ENCODE data around the gene ZNF816.

ZNF816 gene

GRCh38 chr19:52991484-52991883 lies 28.8 kb upstream of the ZNF816 start:
- Histone ChIP-seq H3K79me2 (ENCODE audit: low read length) (no peaks in the 10 kb centered on the region), H3K27me3 (replicated peaks; ENCODE audit: insufficient read depth, low read length) (no peaks in the 10 kb centered on the region), H3K4me3 (ENCODE audit: low read length) (no peak overlapping the region), H3F3A (ENCODE audit: insufficient read depth, low read length) (no peaks in the 10 kb centered on the region), H3K4me2 (ENCODE audit: low read depth, low read length) (no peak overlapping the region), H3K9me3 (replicated peaks; ENCODE audit: insufficient read depth, low read length) (no peaks in the 10 kb centered on the region), H3K27ac (ENCODE audit: low read length) (no peak overlapping the region), H3K9ac (ENCODE audit: low read length) (no peak overlapping the region), H3K9me2 (replicated peaks; ENCODE audit: insufficient read depth, low read length) (no peaks in the 10 kb centered on the region), H3K4me1 (ENCODE audit: low read length) (no peaks in the 10 kb centered on the region), H4K20me1 (ENCODE audit: insufficient read depth, low read length) (no peaks in the 10 kb centered on the region), H3K36me3 (replicated peaks; ENCODE audit: insufficient read depth, low read length) (no peaks in the 10 kb centered on the region), H2AFZ (ENCODE audit: low read length) (no peak overlapping the region)
- TF ChIP-seq, protein P1, sequence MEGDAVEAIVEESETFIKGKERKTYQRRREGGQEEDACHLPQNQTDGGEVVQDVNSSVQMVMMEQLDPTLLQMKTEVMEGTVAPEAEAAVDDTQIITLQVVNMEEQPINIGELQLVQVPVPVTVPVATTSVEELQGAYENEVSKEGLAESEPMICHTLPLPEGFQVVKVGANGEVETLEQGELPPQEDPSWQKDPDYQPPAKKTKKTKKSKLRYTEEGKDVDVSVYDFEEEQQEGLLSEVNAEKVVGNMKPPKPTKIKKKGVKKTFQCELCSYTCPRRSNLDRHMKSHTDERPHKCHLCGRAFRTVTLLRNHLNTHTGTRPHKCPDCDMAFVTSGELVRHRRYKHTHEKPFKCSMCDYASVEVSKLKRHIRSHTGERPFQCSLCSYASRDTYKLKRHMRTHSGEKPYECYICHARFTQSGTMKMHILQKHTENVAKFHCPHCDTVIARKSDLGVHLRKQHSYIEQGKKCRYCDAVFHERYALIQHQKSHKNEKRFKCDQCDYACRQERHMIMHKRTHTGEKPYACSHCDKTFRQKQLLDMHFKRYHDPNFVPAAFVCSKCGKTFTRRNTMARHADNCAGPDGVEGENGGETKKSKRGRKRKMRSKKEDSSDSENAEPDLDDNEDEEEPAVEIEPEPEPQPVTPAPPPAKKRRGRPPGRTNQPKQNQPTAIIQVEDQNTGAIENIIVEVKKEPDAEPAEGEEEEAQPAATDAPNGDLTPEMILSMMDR (IDR thresholded peaks at IDR 0.05; ENCODE audit: low read length), result no peak
- TF ChIP-seq EZH2phosphoT487 (IDR thresholded peaks at IDR 0.05; ENCODE audit: low read length), result no peak
- TF ChIP-seq EZH2 (optimal IDR thresholded peaks at IDR 0.05; ENCODE audit: low read depth, low read length), result no peak
- no peak for DNase-seq

DNA sequence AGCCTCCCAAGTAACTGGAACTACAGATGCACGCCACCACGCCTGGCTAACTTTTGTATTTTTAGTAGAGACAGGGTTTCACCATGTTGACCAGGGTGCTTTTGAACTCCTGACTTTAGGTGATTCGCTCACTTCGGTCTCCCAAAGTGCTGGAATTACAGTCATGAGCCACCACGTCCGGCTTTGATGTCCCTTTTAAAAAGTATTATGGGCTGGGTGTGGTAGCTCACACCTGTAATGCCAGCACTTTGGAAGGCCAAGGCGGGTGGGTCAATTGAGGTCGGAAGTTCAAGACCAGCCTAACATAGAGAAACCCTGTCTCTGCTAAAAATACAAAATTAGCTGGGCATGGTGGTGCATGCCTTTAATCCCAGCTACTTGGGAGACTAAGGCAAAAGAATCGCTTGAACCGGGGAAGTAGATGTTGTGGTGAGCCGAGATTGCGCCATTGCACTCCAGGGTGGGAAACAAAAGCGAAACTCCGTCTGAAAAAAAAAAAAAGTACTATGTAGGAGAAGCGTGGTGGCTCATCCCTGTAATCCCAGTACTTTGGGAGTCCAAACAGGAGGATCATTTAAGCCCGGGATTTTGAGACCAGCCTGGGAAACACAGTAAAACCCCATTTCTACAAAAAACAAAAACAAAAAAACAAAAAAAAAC lies 28.2 kb upstream of the ZNF816 start:
- H3K27ac ChIP-seq (ENCODE audit: low read length), result no peak overlapping the region
- no peak overlapping the region for H2AFZ ChIP-seq (ENCODE audit: low read length)
- no peaks in the 10 kb centered on the region for H3K79me2 ChIP-seq (ENCODE audit: low read length)
- no peak overlapping the region for H3K4me3 ChIP-seq (ENCODE audit: low read length)
- H3K9me3 ChIP-seq (replicated peaks; ENCODE audit: insufficient read depth, low read length), result no peaks in the 10 kb centered on the region
- no peaks in the 10 kb centered on the region for H4K20me1 ChIP-seq (ENCODE audit: insufficient read depth, low read length)
- H3K36me3 ChIP-seq (replicated peaks; ENCODE audit: insufficient read depth, low read length), result no peaks in the 10 kb centered on the region
- no peak overlapping the region for H3K9ac ChIP-seq (ENCODE audit: low read length)
- H3F3A ChIP-seq (ENCODE audit: insufficient read depth, low read length), result no peaks in the 10 kb centered on the region
- no peak for TF ChIP-seq EZH2phosphoT487 (IDR thresholded peaks at IDR 0.05; ENCODE audit: low read length)
- TF ChIP-seq, protein P1 (IDR thresholded peaks at IDR 0.05; ENCODE audit: low read length), result no peak
- TF ChIP-seq EZH2 (optimal IDR thresholded peaks at IDR 0.05; ENCODE audit: low read depth, low read length), result no peak
- no peak for DNase-seq
- no peak overlapping the region for H3K4me2 ChIP-seq (ENCODE audit: low read depth, low read length)
- no peaks in the 10 kb centered on the region for H3K9me2 ChIP-seq (replicated peaks; ENCODE audit: insufficient read depth, low read length)
- no peaks in the 10 kb centered on the region for H3K4me1 ChIP-seq (ENCODE audit: low read length)
- no peaks in the 10 kb centered on the region for H3K27me3 ChIP-seq (replicated peaks; ENCODE audit: insufficient read depth, low read length)

DNA sequence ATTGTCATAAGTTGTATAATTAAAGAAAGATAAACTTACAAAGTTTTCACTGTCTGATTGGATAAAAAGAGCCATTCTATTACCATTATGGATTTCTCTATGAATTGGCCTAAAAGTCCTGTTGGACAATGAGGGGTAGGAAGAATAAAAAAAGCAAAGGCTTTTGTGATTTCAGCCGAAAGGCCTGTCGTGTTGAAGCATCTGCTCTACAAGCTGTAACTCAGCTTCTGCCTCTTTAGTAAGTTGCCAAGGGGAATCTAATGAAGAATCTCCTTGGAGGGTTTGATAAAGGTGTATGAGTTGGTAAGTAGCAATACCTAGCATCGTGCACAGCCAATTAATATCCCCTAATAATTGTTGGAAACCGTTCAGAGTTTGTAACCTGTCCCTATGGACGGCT lies 25.8 kb upstream of the ZNF816 start:
- no peak overlapping the region for H3K27ac ChIP-seq (ENCODE audit: low read length)
- H3K27me3 ChIP-seq (replicated peaks; ENCODE audit: insufficient read depth, low read length), result no peaks in the 10 kb centered on the region
- H3K9me3 ChIP-seq (replicated peaks; ENCODE audit: insufficient read depth, low read length), result no peaks in the 10 kb centered on the region
- H3K79me2 ChIP-seq (ENCODE audit: low read length), result no peaks in the 10 kb centered on the region
- no peak overlapping the region for H3K4me2 ChIP-seq (ENCODE audit: low read depth, low read length)
- no peaks in the 10 kb centered on the region for H3K36me3 ChIP-seq (replicated peaks; ENCODE audit: insufficient read depth, low read length)
- no peak overlapping the region for H3K9ac ChIP-seq (ENCODE audit: low read length)
- H3K4me1 ChIP-seq (ENCODE audit: low read length), result no peaks in the 10 kb centered on the region
- no peak overlapping the region for H2AFZ ChIP-seq (ENCODE audit: low read length)
- no peak for DNase-seq
- H3F3A ChIP-seq (ENCODE audit: insufficient read depth, low read length), result no peaks in the 10 kb centered on the region
- TF ChIP-seq EZH2 (optimal IDR thresholded peaks at IDR 0.05; ENCODE audit: low read depth, low read length) (no peak), EZH2phosphoT487 (IDR thresholded peaks at IDR 0.05; ENCODE audit: low read length) (no peak)
- TF ChIP-seq, protein P1 (IDR thresholded peaks at IDR 0.05; ENCODE audit: low read length), result no peak
- no peaks in the 10 kb centered on the region for H3K9me2 ChIP-seq (replicated peaks; ENCODE audit: insufficient read depth, low read length)
- H3K4me3 ChIP-seq (ENCODE audit: low read length), result no peak overlapping the region
- no peaks in the 10 kb centered on the region for H4K20me1 ChIP-seq (ENCODE audit: insufficient read depth, low read length)
